GM12875 (cell line): ENCODE measurements around the gene TRA2A.
A peak's percentile ranks its signal among the peaks of the same experiment; 100 is the strongest.

Source experiments
- H3K4me3 ChIP-seq: one replicate; pipeline ENCODE4 v1.5.1; 2011; ENCODE audit warnings: low read depth, low read length, control low read depth
- CTCF ChIP-seq: IDR thresholded peaks from 2 replicates; pipeline ENCODE4 v1.5.1; 2011; ENCODE audit warnings: low read depth, mild to moderate bottlenecking, control low read depth, inconsistent platforms, low read length, moderate library complexity, borderline replicate concordance; ENCODE audit not compliant: insufficient read depth

Gene TRA2A

GRCh38 chr7:23469150-23469960 lies 62.4 kb downstream of the TRA2A start:
- peak overlapping the region; percentile 95 for H3K4me3 ChIP-seq
- TF ChIP-seq CTCF, result peak; percentile 28; the same call in 1 of the 2 replicates

- no peak for TF ChIP-seq CTCF
- H3K4me3 ChIP-seq, result peak overlapping the region; percentile 95
Measured at GRCh38 chr7:23468526-23469149, 63.1 kb downstream of the TRA2A start.

GRCh38 chr7:23467806-23468525 lies 63.8 kb downstream of the TRA2A start:
- H3K4me3 ChIP-seq, result peak overlapping the region; percentile 95
- TF ChIP-seq CTCF, result no peak

- TF ChIP-seq CTCF, result no peak
- peak overlapping the region; percentile 95 for H3K4me3 ChIP-seq
Measured at GRCh38 chr7:23467291-23467805, 64.4 kb downstream of the TRA2A start.

- H3K4me3 ChIP-seq, result no peak overlapping the region
Measured at GRCh38 chr7:23462846-23463245, 68.9 kb downstream of the TRA2A start.

GRCh38 chr7:23458044-23458443 lies 73.7 kb downstream of the TRA2A start:
- no peak overlapping the region for H3K4me3 ChIP-seq
- no peak for TF ChIP-seq CTCF

More at GRCh38 chr7:23462846-23463245, 68.9 kb downstream of the TRA2A start:
- TF ChIP-seq CTCF, result no peak
